Measurements from ENCODE around the gene CDK11A. TPM values are rescaled to one million over a fixed set of nuclear protein-coding genes. Genes with fewer than 3 reads are reported as not detected.
A peak's percentile ranks its signal among the peaks of the same experiment; 100 is the strongest.
"Not testable (repeated sequence)": the region's sequence is repeated elsewhere in the genome, so short reads cannot be mapped to it uniquely, and the experiment has no call there.

The CDK11A gene
- total and polyA plus RNA-seq, 11 donors, result 4.2 to 30.1 (median 16.7) TPM

GRCh38 chr1:1745651-1746565 lies 21.8 kb upstream of the CDK11A start:
- intact Hi-C loops (cut with DNase I), result loop anchor here in 1 of 10 donors (10.0 kb wide), 1 partner anchor 51 kb away; the partner anchor contains the start of gene SLC35E2B

GRCh38 chr1:1742529-1742928 lies 18.4 kb upstream of the CDK11A start:
- H3K27ac ChIP-seq, H3K27me3 ChIP-seq, ATAC-seq, H3K4me1 ChIP-seq, H3K4me3 ChIP-seq, H3K9me3 ChIP-seq: not testable (repeated sequence)
- peak in 1 of 5 donors; percentile 17 for DNase-seq
- WGBS, 4 donors, result 83 to 91% (median 87%) methylated on average over 11 of the region's 11 CpGs
- intact Hi-C loops (cut with DNase I), result loop anchor here in 1 of 10 donors (10.0 kb wide), 1 partner anchor 48 kb away; the partner anchor contains the start of gene SLC35E2B
- H3K36me3 ChIP-seq, result peaks cover 0 to 11% (median 4%) of the 10 kb centered on the region in 9 donors

More at GRCh38 chr1:1745651-1746565, 21.8 kb upstream of the CDK11A start:
- ATAC-seq (peak; percentile 66 to 92 (median 91)), DNase-seq (peak; percentile 82 to 90 (median 85))
- peak overlapping the region in 9 of 12 donors; percentile 31 to 62 (median 58) for H3K4me3 ChIP-seq
- not testable (repeated sequence) for H3K27me3 ChIP-seq, H3K36me3 ChIP-seq, H3K9me3 ChIP-seq, H3K4me1 ChIP-seq
- WGBS, 4 donors, result 0 to 1% (median 0%) methylated on average over 17 to 81 of the region's 101 CpGs
- H3K27ac ChIP-seq, result peak overlapping the region in 9 of 12 donors; percentile 74 to 97 (median 91)
- peak in 1 of 2 donors; percentile 43 for TF ChIP-seq POLR2A (IDR thresholded peaks at IDR 0.05)

DNA sequence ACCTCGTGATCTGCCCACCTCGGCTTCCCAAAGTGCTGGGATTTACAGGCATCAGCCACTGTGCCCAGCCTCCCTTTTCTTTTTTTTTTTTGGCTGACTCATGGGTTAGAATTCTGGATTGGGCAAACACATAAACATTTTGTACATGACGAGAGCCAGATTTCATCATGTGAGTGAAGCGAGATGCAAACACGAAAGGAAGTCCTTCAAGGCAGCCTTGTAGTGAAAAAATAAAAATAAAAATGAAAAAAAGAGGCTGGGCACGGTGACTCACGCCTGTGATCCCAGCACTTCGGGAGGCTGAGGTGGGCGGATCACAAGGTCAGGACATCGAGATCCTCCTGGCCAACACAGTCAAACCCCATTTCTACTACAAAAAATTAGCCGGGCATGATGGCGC lies 16.9 kb upstream of the CDK11A start:
- H3K4me3 ChIP-seq, H3K4me1 ChIP-seq, H3K27me3 ChIP-seq, H3K9me3 ChIP-seq, ATAC-seq: not testable (repeated sequence)
- H3K27ac ChIP-seq, result peak overlapping the region in 1 of 12 donors; percentile 63
- peaks cover 0 to 20% (median 8%) of the 10 kb centered on the region in 9 donors for H3K36me3 ChIP-seq
- WGBS, 4 donors, result 85 to 92% (median 88%) methylated on average over 11 to 12 of the region's 12 CpGs
- DNase-seq, result peak in 1 of 5 donors; percentile 6
- intact Hi-C loops (cut with DNase I), result loop anchor here in 1 of 10 donors (10.0 kb wide), 1 partner anchor 46 kb away; the partner anchor contains the start of gene SLC35E2B

DNA sequence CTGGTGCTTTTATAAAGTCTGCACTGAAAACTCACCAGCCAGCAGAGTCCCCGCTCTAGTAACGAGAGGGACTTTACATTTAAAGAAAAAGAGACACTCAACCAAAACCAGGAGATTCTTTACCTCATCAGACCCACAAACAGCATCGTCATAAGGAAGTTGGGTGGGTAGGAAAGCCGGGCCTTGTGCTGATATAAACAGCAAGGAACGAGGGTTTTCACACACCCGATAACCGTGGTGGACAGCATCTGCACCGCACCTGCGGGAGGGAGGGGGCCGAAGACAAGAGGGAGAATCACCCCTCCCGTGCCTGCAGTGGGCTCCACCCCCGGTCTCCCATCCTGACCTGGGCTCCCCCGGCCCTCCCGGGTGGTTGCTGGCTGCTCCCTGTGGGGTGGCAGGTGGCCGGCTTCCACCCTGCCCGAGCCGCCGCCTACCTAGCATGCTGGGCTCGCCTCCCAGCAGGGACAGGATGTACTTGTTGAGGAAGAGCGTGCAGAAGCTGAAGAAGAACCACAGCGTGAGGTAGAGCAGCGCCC lies 14.7 kb upstream of the CDK11A start:
- H3K4me3 ChIP-seq; H3K4me1 ChIP-seq; H3K27me3 ChIP-seq; DNase-seq; H3K9me3 ChIP-seq; H3K27ac ChIP-seq; intact Hi-C loops (cut with DNase I): not testable (repeated sequence)
- WGBS, 4 donors, result 87 to 88% methylated on average over 11 to 12 of the region's 22 CpGs; no CpG with 5 or more reads in 2 of the 4 donors
- peaks cover 0 to 34% (median 15%) of the 10 kb centered on the region in 9 donors for H3K36me3 ChIP-seq
- ATAC-seq, result peak in 1 of 4 donors; percentile 20

GRCh38 chr1:1737675-1738590 lies 13.8 kb upstream of the CDK11A start:
- 93 to 96% (median 94%) methylated on average over 13 to 34 of the region's 44 CpGs for WGBS, 4 donors
- H3K4me3 ChIP-seq; H3K27ac ChIP-seq; H3K9me3 ChIP-seq; H3K4me1 ChIP-seq; H3K27me3 ChIP-seq; intact Hi-C loops (cut with DNase I): not testable (repeated sequence)
- DNase-seq (peak in 1 of 5 donors; percentile 15), ATAC-seq (peak in 2 of 4 donors; percentile 20 to 36)
- peaks cover 0 to 41% (median 24%) of the 10 kb centered on the region in 9 donors for H3K36me3 ChIP-seq

- intact Hi-C loops (cut with DNase I), result no loop called here
- Histone ChIP-seq H3K27me3 (no peaks in the 10 kb centered on the region), H3K36me3 (peaks cover 0 to 74% (median 47%) of the 10 kb centered on the region in 9 donors), H3K4me1 (peaks cover 0 to 16% (median 0%) of the 10 kb centered on the region in 12 donors), H3K27ac (no peak overlapping the region), H3K9me3 (no peaks in the 10 kb centered on the region), H3K4me3 (no peak overlapping the region)
- 88 to 94% (median 92%) methylated on average over 14 to 17 of the region's 17 CpGs for WGBS, 4 donors
- TF ChIP-seq POLR2A (IDR thresholded peaks at IDR 0.05), result no peak
- TF ChIP-seq CTCF (IDR thresholded peaks at IDR 0.05), result no peak
- ATAC-seq (no peak), DNase-seq (peak in 1 of 5 donors; percentile 3)
These were observed 8.2 kb upstream of the CDK11A start for GRCh38 chr1:1732381-1732780.

Data from heart left ventricle (tissue), 16 donors.